Keratinocyte (primary cell): ENCODE measurements around the gene CEP170B.

Experiments used
- EZH2 ChIP-seq: IDR thresholded peaks from one replicate; pipeline ENCODE4 v1.6.1; 2012; ENCODE audit warnings: inconsistent platforms, mild to moderate bottlenecking, low read length, moderate library complexity
- TF ChIP-seq, protein P1 (sequence below), 3 experiments: IDR thresholded peaks in 1 of 3; conservative IDR thresholded peaks in 1 of 3; optimal IDR thresholded peaks in 1 of 3; 2 replicates in 2 of 3; 3 replicates in 1 of 3; pipeline versions ENCODE3 to v1.5.1; 2011; ENCODE audit warnings: low read length in 3 of 3, mild to moderate bottlenecking in 3 of 3, moderate library complexity in 2 of 3, control low read depth in 1 of 3, inconsistent platforms in 1 of 3; ENCODE audit not compliant: insufficient read depth in 2 of 3; ENCODE audit errors: extremely low read depth in 1 of 3

DNA sequence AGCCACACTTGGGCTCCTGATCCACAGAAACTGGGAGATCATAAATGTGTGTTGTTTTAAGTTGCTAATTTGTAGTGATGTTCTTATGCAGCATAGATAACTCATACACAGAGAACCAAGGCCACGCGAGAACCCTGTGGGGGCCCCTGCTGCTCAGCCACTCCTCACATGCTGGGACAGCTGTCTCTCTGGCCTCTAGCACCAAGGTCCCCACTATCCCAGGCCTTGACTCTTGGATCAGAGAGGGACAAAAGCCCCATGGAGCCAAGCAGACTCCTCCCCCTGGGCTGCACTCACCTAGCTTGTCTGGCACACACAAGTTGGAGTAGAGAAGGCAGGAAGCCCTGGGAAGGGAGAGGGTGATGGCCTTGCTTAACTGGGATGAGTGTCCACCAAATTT lies 70.9 kb downstream of the CEP170B start:
- TF ChIP-seq, protein P1, sequence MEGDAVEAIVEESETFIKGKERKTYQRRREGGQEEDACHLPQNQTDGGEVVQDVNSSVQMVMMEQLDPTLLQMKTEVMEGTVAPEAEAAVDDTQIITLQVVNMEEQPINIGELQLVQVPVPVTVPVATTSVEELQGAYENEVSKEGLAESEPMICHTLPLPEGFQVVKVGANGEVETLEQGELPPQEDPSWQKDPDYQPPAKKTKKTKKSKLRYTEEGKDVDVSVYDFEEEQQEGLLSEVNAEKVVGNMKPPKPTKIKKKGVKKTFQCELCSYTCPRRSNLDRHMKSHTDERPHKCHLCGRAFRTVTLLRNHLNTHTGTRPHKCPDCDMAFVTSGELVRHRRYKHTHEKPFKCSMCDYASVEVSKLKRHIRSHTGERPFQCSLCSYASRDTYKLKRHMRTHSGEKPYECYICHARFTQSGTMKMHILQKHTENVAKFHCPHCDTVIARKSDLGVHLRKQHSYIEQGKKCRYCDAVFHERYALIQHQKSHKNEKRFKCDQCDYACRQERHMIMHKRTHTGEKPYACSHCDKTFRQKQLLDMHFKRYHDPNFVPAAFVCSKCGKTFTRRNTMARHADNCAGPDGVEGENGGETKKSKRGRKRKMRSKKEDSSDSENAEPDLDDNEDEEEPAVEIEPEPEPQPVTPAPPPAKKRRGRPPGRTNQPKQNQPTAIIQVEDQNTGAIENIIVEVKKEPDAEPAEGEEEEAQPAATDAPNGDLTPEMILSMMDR (optimal IDR thresholded peaks at IDR 0.05 in 1 of 3, IDR thresholded peaks at IDR 0.05 in 1 of 3, conservative IDR thresholded peaks at IDR 0.05 in 1 of 3; ENCODE audit: extremely low read depth in 1 of 3, insufficient read depth in 2 of 3, low read length in 3 of 3) = no peak
- TF ChIP-seq EZH2 = no peak
